Left hindlimb (tissue), 1 donor: ENCODE results near the gene ZBTB4.

Experiments used
- DNase-seq: peaks from one replicate; pipeline ENCODE4 v3.0.0-alpha.2; 2018

Gene ZBTB4

DNA sequence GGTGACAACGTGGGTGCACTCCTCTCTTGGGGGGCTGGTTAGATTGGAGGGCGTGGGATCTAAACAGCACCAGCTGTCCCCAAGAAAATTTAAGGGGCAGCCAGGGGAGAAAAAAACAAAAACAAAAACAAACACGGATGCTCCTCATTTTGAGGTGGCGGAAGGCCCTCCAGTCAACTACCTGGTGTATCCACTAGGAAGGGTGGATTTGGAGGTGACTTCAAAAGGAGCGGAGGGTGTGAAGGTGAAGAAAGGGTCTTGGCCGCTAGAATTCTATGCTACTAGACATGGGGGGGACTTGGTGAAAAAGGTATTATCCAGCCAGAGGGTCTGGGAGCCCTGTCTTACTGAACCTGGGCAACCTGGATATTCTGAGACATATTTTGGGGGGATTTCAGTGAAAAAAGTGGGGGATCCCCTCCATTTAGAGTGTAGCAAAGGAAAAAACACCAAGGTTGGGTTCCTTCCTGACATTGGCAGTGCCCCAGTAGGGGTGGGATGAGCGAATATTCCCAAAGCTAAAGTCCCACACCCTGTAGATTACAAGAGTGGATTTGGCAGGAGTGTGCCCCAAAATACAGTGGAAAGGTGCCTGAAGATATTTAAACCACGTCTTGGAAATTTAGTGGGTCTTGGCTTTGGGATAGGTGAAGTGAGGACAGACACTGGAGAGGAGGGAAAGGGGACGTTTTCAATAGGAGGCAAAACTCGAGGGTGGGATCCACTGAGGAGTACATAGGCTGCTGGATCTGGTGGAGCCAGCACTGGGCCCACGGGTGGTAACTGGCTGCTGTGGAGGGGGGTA, 40.6 kb downstream of the ZBTB4 start:
- DNase-seq = no peak

DNA sequence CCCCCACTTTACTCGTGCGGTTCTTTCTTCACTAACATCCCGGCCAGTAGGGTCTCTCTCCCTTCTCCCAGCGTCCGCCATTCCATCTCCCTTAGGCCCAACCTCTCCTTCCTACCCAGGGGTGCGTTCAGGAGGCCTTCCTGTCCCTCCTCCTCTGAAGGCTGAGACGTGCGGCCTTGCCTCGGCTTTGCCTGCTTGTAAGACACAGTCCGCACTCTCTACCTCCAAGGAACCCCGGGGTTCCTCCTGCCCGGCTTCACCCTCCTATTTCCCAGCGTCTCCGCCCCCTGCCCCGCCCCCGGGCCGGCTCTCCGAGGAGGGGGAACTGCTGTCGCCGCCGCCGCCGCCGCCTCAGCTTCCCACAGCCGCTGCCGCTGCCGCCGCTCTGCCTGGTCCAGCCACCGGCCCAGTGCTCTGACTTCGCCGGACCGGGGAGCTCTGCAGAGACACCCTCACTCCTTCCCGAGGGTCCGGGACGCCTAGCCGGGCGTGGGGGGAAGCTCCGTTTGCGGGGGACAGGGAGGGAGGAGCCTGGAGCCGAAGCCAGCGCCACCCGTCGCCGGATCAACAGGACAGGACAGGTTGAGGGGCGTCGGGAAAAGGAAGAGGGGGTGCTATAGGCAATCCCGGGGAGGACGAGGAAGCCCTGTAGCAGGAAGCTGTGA, 41.3 kb downstream of the ZBTB4 start:
- DNase-seq = peak; percentile 69

DNA sequence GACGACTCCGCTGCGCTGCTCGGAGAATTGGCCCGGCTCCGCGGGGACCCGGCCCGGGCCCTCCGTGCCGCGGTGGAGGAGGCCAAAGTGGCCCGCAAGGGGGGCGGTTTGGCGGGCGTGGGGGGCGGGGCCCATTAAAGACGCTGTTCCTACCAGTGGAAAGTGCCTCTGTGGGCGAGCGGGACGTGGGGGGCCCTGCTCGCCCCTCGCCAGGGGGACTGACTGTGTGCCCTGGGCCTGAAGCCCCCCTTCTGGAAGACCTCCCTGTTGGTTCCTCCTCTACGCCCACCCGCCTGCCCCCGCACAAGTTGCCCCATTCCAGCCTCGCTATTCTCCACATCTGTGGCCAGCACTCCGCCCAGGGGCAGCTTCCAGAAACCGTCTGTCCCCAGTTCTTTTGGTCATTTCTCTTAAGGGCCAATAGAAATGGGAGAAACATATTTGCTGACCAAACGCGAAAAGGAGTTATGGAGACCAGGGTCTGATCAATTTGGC, 42.0 kb downstream of the ZBTB4 start:
- no peak for DNase-seq

DNA sequence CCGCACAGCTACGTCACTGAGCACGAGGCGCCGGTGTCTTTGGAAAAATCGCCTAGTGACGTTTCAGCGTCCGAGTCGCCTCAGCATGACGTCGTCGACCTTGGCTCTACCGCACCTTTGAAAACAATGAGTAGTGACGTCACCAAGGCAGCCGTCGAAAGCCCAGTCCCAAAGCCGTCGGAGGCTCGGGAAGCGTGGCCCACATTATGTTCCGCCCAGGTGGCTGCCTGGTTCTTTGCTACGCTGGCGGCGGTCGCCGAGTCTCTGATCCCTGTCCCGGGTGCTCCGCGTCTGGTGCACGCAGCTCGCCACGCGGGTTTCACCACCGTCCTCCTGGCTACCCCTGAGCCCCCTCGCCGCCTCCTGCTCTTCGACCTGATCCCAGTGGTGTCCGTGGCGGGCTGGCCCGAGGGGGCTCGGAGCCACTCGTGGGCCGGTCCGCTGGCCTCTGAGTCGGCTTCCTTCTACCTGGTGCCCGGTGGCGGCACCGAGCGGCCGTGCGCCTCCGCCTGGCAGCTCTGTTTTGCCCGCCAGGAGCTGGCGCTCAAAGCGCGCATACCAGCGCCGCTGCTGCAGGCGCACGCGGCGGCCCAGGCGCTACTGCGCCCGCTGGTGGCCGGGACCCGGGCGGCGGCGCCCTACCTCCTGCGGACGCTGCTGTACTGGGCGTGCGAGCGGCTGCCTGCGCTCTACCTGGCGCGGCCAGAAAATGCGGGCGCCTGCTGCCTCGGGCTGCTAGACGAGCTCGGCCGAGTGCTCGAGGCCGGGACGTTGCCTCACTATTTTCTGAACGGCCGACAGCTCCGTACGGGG, 42.7 kb downstream of the ZBTB4 start:
- peak; percentile 76 for DNase-seq

DNA sequence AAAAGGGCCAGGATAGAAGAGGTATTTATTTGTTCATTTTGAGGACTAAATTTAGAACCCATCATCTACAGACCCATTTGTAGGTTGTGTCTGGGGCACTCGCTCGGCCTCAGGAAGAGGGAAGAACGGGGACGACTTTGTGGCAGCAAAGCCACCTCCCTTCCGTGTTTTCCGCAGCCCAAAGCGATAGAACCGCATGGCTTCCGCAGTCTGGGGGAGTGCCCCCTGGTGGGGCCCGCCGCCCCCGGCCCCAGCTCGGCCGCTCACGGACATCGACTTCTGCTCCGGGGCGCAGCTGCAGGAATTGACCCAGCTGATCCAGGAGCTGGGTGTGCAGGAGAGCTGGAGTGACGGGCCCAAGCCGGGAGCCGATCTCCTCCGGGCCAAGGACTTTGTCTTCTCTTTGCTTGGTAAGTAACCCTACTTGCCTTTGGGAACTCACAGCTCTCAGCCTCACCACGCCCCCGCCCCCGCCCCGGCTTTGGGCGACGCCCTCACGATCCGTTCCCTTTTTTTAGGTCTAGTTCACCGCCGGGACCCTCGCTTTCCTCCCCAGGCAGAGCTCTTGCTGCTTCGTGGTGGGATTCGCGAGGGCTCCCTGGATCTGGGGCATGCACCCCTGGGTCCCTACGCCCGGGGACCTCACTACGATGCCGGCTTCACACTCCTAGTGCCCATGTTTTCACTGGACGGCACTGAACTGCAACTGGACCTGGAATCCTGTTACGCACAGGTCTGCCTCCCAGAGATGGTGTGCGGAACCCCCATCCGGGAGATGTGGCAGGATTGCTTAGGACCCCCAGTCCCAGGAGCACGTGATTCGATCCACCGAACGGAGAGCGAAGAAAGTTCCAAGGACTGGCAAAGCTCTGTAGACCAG, 43.5 kb downstream of the ZBTB4 start:
- DNase-seq = no peak

DNA sequence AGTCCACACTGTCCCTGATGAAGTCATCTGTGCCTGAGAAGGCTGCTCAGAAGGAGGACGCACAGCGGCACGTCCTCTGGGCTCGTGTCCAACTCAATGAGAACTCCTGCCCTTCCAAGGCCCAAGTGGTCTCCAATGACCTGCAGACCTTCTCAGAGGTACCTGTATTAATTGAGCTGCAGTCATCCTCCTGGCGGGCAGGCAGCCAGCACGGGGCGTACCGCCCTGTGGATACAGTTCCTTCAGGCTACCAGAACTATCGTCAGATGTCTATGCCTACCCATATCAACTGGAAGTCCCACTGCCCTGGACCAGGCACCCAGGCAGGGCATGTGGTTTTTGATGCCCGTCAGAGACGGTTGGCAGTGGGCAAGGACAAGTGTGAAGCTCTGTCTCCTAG, 47.1 kb downstream of the ZBTB4 start:
- DNase-seq = no peak

DNA sequence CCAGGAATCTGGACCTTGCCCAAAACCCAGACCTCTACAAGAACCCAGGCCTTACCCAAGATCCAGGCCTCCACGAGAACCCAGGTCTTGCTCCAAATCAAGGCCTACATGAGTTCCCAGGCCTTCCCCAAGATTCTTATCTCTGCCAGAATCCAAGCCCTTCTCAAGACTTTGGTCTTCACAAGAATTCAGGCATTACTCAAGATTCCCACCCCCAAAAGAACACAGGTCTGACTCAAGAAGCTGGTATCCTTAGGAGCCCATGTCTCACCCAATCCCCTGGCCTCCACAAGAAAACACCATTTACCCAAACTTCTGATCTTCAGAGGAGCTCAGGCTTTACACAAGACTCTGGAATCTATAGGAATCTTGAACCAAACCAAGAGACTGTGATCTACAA, 48.2 kb downstream of the ZBTB4 start:
- no peak for DNase-seq

DNA sequence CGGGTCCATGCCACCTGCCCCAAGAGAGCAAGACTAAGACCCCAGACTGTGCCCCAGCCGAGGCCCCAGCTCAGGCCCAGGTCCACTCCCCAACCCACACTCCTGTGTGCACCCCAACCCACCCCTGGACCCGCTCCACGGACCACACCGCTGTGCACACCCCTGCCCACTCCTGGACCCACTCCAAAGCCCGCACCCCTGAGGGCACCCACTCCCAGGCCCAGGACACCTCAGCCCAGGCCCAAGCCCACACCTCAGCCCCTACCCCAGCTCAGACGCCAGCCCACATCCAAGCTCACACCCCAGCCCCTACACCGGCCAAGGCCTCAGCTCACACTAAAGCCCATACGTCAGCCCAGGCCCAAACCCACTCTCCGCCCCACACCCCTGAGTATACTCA, 49.7 kb downstream of the ZBTB4 start:
- DNase-seq = no peak

DNA sequence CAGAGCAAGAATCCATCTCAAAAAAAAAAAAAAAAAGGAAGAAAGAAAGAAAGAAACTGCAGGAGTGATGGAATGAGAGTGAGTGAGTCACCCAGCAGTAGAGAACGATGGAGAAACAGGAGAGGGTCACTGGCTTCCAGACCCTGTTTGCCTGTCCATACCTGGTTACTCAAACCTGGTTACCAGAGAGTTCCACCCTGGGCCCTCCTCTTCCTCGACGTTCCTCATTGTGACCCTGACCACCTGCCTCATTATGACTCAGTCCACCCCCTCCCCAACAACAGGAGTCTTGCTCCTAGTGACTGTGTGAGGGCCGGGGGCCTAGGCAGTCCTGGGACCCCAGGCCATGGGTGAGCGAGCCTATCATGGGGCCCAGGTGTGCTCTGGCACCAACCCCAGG, 50.9 kb downstream of the ZBTB4 start, which contains the start of gene SPEM3:
TSS of gene SPEM3 (plus strand) at position 301 of the 400 bp plus-strand sequence. CDS start at position 347, 46 bp downstream.
- no peak for DNase-seq

DNA sequence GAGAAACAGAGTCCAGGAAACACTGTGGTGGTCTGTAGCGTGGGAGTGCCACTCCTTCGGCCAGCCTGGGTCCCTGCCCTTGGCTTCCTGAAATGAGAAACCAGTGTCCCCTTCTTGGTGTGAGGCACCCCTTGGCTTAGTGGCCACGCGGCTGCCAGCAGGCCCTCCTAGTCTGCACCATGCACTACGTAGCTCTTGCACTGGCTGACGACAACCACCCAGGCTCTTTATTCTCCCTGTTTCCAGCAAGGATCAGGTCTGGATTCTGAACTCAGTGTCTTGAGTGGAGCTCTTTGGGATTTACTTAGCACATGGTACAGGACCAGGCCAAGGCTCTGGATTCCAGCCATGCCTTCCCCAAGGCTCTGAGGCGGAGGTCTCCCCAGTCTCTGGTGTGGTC, 51.9 kb downstream of the ZBTB4 start:
- DNase-seq = no peak

DNA sequence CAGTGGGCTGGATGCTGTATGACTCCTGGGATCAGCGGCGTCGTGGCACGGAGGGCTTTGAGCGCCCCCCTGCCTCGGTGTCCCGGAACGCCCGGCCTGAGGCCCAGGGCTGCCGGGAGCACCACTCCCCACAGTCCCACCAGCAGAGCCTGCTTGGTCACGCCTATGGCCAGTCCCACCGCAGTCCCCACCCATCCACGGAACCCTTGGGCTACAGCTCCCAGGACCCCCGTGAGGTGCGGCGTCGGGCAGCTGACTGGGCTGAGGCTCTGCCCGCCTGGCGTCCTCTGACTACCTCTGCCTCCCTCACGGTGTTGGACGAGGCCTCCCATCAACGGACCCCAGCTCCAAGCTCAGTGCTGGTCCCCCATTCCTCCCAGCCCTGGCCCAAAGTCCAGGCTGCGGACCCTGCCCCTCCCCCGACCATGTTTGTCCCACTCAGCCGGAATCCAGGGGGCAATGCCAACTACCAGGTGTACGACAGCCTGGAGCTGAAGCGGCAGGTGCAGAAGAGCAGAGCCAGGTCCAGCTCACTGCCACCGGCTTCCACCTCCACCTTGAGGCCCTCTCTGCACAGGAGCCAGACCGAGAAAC, 52.4 kb downstream of the ZBTB4 start:
- no peak for DNase-seq

DNA sequence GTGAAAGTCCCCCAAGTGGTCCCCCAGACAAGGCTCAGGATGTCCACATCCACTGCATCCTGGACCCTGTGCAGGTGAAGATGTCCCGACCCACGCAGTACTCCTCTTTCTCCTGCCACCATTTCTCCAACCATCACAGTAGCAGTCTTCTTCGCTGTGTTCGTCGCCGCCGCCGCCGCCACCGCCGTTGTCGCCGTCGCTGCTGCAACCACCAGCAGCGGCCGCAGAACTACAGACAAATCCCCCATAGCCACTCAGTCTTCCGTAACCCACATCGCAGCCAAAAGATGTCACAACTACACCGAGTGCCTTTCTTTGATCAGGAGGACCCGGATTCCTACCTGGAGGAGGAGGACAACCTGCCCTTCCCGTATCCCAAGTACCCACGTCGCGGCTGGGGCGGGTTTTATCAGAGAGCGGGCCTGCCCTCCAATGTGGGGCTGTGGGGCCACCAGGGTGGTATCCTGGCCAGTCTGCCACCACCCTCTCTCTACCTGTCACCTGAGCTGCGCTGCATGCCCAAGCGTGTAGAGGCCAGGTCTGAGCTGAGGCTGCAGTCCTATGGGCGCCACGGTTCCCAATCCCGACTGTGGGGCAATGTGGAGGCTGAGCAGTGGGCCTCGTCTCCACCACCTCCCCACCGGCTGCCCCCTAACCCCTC, 53.1 kb downstream of the ZBTB4 start:
- no peak for DNase-seq

DNA sequence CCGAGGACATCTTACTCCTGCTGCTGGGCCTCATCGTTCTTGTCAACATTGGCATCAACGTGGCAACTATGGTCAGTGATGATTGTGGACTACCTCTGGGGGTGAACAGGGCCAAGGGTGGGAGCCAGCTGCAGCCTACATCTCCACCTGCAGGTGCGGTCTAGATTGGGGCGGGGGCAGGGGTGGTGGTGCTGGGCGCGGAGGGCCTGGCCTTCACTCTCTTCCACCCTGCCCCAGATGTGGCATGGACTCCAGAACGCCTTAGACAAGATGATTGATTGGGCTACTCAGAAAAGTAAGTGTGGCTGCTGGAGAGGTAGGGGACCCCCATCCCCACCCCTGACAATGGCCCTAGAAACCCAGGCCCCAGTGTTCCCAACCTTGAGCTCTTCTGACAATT, 53.7 kb downstream of the ZBTB4 start:
- DNase-seq = no peak

DNA sequence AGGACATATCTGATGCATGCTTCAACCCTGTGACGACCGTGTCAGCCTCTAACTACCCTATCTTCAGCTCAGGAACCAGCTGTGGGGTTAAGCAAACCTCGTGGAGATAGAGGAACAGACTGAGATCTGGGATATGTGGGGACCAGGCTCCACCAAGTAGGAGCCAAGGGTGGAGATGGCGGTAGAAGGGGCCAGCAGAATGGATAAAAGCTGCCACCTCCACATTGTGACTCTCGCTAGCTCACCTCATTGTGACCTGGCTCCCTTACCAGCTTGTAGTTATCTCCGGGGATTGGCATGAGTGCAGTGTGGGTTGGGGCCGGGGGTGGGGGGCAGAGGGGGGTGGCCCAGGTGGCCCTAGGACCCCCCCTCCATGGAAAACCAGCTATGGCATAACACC, 54.1 kb downstream of the ZBTB4 start, which contains the start of gene SPEM2:
TSS of gene SPEM2 (plus strand) at position 301 of the 400 bp plus-strand sequence. CDS start at position 374, 73 bp downstream.
- no peak for DNase-seq

DNA sequence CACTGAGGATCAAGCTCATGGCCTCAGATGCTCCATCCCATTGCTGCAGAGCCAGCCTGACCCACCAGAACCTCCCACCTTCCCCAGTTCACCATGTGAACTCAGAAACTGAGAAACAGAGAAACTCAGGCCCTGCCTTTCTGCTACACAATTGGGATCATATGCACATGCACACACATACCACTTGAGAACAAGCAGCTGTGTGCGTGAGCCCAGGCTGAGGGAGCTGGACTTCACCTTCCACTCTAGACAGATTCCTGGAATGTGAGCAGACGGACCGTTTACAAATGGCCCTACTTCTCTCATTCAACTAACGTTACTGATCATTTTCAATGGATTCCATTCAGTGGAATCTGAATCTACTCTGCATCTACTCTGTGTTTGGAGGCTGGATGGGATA, 55.8 kb downstream of the ZBTB4 start:
- DNase-seq = no peak

DNA sequence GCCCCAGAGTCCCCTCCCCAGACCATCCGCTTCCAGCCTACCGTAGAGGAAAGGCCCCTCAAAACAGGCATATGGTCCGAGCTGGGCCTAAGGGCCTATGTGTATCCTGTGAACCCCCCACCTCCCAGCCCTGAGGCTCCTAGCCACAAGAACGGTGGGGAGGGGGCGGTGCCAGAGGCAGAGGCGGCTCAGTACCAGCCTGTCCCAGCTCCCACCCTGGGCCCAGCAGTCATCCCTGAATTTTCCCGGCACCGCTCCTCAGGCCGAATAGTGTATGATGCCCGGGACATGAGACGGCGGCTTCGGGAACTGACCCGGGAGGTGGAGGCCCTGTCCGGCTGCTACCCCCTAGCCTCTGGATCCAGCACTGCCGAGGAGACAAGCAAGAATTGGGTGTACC, 58.2 kb downstream of the ZBTB4 start:
- DNase-seq = no peak

DNA sequence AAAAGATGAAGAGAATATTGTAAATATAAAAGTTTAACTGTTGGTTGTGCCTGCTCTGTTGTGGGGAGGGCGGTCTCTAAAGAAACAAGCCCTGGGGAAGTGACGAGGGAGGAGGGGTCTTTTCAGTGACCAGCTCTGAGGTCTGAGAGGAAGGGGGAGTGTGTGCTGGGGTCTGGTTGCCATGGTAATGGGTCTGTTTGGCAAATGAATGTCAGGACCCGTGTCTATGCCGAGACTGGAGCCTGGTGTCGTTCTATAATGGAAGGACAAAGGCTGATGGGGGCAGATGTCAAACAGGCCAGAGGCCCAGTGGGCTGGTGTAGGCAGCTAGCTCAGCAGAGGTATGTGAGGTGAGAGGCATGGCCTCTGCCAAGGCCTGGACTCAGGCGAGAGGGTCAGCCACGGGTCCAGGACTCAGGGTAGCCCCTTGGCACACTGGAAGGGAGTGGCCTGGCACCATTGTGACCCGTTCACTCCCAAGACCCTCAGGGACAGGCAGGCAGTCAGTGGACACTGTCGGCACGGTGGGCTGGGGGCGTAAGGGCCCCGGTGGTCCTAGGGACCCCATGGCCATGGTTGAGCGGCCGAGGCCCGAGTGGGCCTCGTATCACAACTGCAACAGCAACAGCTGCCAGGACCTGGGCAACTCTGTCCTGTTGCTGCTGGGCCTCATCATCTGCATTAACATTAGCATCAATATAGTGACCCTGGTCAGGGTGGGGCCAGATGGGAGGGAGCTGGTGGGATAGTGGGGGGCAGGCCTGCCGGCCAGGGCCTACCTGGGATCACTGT, 59.4 kb downstream of the ZBTB4 start, which contains the start of gene SPEM1:
TSS of gene SPEM1 (plus strand) at position 506 of the 792 bp plus-strand sequence. CDS start at position 567, 61 bp downstream.
- no peak for DNase-seq

DNA sequence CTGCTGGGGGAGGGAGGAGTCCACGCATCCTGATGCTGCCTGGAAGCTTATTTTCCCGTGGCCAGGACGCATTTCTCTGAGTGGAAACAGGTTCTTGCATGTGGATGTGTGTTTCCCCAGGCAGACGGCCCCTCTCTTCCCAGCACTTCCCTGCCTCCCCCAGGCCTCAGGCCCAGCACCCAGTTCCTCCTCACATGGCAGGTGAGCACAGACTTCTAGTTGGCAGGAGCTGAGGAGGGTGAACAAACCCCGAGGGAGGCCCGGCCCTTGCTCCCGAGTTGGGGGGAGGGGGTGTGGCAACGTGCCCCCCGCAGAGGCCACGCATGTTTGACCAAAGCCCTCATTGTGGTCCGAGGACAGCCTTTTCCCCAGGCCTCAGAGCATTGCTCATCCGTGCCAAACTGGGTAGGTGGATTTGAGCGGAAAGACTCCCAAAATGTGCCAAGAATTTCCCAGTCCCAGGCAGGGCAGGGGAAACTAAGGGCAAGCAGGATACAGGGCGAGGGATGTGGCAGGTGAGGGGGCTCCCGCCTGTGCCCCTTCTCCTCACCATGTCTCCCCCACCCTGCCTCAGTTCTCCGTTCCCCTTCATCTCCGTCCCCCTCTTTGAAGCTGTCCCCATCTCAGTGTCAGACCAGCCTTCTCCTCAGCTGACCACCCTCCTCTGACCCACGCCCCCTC, 60.8 kb downstream of the ZBTB4 start:
- no peak for DNase-seq

DNA sequence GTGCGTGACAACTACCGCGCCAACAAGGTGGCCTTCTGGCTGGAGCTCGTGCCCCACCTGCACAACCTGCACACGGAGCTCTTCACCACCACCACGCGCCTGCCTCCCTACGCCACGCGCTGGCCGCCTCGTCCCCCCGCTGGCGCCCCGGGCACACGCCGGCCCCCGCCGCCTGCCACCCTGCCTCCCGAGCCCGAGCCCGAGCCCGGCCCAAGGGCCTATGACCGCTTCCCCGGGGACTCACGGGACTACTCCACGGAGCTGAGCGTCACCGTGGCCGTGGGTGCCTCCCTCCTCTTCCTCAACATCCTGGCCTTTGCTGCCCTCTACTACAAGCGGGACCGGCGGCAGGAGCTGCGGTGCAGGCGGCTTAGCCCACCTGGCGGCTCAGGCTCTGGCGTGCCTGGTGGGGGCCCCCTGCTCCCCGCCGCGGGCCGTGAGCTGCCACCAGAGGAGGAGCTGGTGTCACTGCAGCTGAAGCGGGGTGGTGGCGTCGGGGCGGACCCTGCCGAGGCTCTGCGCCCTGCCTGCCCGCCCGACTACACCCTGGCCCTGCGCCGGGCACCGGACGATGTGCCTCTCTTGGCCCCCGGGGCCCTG, 62.3 kb downstream of the ZBTB4 start:
- no peak for DNase-seq
